Prostate gland (tissue), 2 donors: Measurements from ENCODE around the gene URM1.

ENCODE experiments used
- CTCF ChIP-seq, 4 experiments: fragments of 200-600 bp in 2 of 4; fragments of 450-650 bp in 2 of 4; sonication (generic) in 2 of 4; IDR thresholded peaks; 1 replicate in 3 of 4; 2 replicates in 1 of 4; pipeline ENCODE4 v1.5.1; 2016 to 2019; ENCODE audit warnings: antibody characterized with exemption in 4 of 4, mild to moderate bottlenecking in 2 of 4, moderate library complexity in 2 of 4
- POLR2A ChIP-seq: fragments of 450-650 bp; IDR thresholded peaks from one replicate; pipeline ENCODE4 v1.6.1; 2016; ENCODE audit warnings: antibody characterized with exemption, mild to moderate bottlenecking
- POLR2AphosphoS5 ChIP-seq: sonication (generic); formaldehyde crosslinking; IDR thresholded peaks from one replicate; pipeline ENCODE4 v1.6.1; 2017; ENCODE audit warnings: antibody characterized with exemption

- TF ChIP-seq POLR2A (no peak), CTCF (IDR thresholded peaks at IDR 0.05) (no peak), POLR2AphosphoS5 (no peak)
Measured at GRCh38 chr9:128335914-128336313, 35.3 kb upstream of the URM1 start.
